NCI-H2107 treated with DMSO at 0.1 percent for 48 hours (cell line): ENCODE results near the gene GPR84.
"Not testable (repeated sequence)": the region's sequence is repeated elsewhere in the genome, so short reads cannot be mapped to it uniquely, and the experiment has no call there.

Experiments used
- DNase-seq: peaks from one replicate; lab custom pipeline; 2025; ENCODE audit not compliant: unreplicated experiment; lab: John Stamatoyannopoulos, UW

GPR84 gene

DNA sequence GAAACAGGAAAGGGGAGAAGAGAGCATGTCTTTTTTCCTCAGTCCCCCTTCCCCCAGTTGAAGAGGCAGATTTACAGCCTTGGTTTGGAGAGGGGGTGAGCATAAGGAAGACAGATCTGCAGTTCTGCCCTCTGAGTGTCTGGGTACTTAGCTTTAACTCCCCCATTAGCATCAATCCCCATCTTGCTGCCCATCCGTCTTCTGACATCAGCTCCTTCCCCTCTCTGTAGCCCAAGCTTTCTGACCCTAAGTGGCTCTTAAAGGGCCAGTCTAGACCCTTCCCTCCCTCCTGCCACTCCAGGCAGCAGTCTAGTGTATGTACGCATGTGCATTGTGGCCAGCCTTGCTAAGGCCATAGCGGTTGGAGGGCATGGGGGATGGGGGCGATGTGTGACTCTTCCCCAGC is 7.3 kb downstream of the GPR84 start:
- DNase-seq, result no peak

DNA sequence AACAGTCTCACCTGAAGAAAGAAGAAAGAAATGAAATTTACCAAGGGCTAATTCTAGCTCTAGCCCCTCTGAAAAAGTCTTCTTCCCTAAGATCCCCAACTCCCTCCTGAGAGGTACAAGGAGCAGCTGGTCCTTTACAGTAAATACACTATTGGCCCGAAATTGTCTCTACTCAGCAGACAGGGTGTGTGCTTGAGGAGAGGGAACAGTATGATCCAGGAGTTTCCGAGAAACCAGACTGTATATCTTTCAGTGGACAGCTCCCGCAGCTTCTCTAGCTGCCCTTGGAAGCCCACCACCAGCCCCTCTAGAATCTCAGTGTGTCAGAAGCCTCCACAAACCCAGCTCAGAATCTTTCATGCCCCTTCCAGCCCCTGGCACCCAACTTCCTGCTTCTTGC is 8.1 kb downstream of the GPR84 start:
- no peak for DNase-seq

DNA sequence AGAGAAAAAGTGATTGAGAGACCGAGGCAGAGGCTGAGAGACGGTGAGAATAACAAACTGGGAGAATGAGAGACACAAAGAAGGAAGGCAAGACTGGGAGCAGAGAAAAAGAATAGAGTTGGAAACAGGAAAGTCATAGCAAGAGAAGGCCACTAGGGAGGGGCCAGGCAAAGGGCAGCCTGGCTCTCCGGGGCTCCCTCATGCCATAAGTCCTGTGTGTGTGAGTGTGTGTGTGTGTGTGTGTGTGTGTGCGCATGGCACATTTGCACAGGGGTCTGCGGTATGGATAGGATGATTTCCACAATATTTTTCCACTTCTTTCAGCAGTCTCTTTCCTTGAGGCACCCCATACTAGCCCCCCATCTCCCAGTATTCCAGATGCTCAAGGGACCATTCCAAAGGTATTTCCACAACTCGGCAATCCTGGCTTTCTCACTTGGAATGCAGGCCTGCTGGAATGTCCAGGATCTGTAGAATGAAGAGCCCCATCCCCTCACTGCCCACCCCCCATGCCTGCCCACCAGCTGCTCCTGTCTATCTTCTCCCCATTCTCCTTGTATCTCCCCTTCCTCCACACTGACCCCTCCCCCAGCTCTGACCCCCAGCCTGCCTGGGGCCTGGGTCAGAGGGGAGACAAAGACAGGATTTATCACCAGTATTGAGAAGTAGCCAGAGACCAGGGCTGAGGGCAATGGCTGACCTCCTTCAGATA is 9.0 kb downstream of the GPR84 start:
- DNase-seq, result no peak

DNA sequence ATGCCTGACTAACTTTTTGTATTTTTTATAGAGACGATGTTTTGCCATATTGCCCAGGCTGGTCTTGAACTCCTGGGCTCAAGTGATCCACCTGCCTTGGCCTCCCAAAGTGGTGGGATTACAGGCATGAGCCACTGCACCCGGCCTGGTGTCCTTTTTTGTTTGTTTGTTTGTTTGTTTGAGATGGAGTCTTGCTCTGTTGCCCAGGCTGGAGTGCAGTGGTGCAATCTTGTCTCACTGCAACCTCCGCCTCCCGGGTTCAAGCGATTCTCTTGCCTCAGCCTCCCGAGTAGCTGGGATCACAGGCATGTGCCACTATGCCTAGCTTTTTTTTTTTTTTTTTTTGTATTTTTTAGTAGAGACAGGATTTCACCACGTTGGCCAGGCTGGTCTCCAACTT is 10.0 kb downstream of the GPR84 start:
- DNase-seq, result not testable (repeated sequence)

DNA sequence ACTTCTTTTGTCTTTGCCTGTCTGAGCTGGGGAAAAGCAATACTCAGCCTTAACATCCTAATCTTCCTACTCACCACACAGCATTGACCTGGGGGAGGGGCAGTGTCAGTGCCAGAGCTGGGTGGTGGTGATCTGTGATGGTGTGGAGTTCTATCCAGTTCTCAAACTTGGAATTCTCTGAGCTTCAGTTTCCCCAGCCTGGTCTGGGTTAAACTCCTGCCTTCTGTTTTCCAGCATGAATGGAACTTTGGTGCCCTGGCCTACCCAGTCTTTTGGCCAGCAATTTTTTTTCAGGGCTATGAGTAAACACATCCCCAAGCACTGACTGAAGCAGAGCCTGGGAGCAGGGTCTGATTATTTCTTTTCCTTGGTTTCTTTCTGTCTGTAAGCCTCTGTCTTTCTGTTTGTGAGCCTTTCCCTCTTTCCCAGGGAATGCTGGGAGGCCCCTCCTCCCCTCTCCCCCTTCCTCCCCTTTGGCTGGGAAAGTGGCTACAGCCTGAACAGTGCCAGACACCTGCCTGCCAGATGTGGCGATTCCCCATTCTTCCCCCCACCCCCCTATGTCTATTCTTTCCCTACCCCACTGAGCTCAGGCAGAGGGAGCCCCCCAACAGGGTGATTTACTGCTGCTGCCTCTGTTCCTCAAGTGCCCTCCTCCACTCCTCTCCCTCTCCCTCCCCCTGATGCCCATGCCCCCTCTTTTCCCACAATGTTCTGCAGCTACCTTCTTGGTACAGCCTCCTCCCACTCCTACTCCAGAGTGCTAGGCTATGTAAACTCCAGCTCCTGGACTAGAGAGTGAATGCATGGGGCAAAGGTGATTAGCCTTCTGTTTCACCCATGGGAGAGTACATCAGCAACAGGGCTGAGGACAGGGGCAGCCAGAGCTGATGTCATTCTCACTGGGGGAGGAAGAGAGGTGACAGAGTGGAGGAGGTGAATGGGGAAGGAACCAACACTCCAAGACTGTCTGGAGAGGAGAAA is 11.1 kb downstream of the GPR84 start:
- DNase-seq, result peak; percentile 91

DNA sequence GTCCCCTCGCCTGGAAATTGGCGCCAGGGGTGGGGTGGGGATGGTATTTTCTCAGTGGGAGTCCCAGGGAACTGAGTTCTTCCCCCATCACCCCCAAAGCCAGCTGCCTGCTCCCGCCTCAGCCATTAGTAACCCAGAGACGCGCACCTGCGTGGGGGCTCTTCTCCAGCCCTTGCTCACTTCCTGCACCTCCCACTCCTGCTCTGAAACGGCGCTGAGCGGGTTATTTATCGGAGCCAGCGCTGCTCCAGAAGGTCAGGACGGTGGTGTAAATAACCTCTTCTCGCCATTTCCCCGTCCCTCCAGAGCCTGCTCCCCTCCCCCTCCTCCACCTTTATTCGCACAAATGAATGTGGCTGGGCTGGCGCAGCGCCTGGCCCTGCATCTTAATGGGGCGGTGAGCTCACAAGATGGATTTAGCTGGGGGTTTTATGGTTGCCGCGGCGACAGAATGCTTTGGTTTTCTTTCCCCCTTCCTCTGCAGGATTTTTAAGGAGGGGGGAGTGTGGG is 12.2 kb downstream of the GPR84 start:
- DNase-seq, result peak; percentile 92

DNA sequence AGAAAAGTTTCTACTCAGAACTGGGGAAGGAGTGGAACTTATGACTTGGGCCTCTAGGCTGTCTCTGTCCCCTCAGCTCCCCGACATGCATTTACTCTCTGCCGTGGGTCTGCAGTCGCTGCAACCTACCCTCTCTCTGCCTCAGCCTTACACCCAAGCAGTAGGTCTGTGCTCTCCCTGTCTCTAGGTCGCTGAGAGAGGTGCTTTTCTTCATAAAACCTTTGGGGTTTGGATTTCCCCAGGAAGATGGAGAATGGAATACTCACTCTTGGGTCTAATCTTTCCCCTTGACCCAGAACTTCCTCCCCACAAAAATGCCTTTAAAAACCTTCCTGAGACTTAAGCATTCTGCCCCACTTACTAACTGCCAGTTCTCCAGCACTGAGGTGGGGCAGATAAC is 12.9 kb downstream of the GPR84 start:
- DNase-seq, result peak; percentile 41

DNA sequence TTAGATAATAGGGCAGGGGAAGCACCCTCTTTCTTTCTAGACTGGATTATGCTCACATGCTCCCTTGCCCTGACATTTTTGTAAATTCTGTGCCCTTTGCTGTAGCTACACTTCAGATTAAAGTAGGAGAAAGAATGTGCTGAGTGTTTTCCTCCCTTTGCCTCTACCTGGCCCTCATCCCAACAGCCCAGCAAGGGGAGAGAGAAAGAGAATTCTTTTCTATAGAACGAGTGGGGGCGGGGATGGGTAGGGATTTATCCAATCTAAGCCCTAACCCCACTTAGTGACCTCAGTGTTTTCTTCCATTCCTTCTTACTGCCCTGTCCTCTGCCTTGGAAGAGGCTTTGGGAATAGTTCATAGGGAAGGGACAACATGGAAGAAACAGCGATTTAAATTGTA is 13.5 kb downstream of the GPR84 start:
- no peak for DNase-seq

DNA sequence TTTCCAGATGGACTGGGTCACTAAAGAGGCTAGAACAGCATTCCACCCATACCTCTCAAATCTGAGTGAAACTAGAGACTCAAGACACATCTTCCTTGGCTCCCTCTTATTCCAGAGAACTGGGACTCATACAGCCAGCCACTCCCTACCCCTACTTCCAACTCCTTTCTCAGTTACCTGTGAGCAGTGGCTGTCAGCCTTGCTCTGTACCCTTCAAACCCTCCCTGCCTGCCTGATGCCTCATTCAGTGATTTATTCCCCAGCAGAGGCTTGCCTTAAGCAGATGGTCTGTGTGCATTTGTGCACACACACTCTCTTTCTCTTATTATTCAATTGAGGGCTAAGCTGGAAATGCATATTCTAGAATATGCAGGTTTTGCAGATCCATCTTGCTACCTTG is 14.6 kb downstream of the GPR84 start:
- DNase-seq, result no peak

DNA sequence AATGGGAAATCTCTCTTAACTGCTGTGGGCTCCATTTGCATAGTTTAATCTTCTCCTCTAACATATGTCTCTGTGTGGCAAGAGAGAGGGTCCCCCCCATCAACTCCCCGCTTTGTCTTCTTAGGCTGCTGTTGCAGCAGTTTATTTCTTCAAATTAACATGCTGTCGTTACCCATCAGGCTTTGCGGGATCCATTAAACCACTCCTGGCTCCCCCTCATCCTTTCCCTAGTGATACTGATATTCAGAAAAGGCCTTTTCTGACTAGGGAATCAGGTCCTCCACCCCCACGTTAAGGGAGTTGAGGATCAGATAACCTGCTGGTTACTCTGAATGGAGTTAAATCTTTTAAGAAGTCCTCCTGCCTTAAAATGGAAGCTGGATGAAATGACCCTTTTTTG is 15.2 kb downstream of the GPR84 start:
- DNase-seq, result no peak

DNA sequence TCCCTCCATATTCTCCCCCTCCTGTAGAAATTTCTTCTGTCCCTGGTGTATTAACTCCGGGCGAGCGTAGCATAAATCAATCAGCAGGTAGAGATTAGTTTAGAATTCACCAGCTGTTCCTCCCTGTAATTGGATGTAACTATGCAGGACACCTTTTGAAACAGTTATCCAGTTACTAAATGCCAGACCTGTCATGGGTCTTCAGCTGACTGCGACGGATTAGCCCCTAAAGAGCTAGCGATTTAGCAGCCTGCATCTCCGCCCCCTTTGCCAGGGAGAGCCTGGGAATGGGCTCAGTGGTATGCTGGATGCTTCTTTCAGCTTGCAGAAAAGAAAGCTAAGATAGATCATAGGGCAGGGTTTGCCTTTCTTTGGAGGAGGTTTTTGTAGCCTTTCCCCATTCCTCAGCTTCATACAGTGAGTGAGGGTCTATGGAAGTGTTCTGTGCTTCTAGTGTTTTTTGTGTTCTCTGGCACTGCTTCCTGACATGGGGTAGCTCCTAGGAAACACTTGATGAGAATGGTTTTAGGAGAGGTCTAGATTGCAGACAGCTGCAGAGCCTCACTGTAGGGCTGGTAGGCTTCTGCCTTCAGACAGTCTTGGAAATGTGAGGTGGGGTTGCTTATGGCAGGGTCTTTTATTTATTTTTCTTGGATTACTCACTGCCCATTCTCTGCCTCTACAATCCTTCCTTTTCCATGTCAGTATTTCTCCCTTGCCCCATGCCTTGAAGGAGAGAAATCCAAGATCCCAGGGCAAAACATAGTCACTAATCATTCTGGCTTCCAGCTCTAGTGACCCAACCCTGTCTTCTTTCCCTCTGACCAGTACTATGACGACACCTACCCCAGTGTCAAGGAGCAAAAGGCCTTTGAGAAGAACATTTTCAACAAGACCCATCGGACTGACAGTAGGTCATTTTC is 22.6 kb downstream of the GPR84 start:
- no peak for DNase-seq

DNA sequence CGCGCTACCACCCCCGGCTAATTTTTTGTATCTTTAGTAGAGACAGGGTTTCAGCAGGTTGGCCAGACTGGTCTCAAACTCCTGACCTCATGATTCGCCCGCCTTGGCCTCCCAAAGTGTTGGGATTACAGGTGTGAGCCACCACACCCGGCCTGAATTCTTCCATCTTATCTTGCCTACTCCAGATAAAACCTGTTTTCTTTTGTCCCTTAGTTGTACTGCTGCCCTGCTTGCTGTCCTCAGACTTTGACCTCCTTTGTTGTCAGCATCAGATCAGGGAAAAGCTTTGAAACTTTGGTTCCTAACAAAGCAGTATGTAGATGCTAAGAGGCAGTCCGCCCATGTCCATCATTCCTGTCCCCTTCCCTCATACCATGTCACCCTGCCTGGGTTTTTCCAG is 23.4 kb downstream of the GPR84 start:
- no peak for DNase-seq

DNA sequence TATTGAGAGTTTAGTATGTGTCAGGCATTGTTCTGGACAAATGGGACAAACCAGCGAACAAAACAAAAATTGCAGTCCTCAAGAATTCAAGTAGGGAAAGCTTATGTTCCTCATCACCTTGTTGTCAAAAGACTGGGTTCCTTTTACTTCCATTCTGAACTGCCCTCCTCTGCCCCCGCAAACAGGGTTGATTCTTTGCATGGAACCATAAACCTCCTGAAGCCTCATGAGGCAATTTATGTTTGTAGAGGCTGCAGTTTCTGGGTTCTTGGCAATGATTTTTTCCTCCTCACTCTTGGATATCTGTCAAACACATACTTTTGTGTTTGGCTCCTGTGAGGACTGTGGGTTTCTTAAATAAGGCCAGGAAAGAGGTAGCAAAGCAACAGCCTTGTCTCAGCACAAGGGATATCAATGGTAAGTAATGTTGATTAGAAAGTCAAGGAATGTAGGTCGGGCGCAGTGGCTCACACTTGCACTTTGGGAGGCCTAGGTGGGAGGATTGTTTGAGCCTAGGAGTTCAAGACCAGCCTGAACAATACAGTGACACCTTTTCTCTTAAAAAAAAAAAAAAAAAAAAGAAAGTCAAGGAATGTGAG is 25.5 kb downstream of the GPR84 start:
- DNase-seq, result no peak

DNA sequence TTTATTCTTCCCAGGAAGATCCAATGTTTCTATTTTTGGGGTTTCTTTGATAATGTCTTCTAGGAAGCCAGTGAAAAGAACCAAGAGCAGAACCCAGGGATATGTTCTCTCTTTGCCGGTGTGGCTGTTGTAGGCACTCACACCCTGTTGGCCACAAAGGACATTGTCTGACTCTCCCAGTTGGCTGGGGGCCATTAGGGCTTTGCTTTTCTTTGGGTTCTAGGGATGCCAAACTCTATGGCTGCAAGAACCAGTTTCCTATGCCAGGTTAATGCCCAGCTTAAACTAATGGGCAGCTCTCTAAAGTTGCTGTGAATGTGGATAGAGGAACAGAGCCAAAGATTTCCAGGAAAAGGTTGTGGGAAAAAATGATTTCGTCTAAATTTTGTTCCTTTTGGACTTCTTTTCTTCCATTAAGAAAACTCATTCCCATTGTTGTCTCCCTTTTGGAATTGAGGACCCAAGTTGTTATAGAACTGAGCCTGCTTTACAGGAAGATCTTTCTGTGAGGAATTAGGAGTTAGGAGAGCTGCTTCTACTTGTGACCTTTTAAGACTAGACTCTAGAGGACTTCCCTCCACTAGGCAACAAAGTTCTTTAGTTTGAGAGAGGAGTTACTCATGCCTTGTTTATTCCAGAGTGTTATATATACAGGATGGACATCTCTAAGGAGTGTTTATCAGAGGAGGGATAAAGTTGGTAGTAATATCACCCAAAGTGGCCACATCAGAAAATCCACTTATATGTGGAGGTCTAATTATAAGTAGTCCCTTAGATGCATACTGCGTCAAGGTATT is 26.2 kb downstream of the GPR84 start:
- no peak for DNase-seq

DNA sequence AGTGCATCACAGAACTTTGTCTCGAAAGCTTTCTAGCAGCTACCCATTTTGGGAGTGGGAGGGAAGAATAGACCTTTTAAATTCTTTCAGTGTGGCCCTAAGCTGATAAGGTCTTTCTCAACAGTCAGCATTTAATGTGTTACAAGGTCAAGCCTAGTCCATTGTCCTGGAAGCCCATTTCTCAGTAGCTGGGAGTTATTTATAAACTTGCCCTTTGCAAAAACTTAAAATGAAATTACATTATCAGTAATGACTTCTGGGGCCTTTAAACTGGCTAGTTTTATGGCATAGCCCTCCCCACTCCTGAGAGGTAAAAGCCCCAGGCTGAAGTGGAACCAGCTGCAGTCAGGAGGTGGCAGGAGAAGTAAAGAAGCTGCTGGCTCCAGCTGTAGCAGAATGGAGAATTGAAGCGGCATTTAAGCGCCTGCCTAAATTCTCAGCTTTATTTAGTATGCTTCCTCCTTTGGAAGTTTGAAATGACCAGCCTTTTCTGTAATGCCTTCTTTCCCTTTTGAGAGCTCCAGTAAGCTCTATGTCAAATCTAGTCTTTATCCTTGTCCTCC is 26.9 kb downstream of the GPR84 start:
- peak; percentile 83 for DNase-seq

DNA sequence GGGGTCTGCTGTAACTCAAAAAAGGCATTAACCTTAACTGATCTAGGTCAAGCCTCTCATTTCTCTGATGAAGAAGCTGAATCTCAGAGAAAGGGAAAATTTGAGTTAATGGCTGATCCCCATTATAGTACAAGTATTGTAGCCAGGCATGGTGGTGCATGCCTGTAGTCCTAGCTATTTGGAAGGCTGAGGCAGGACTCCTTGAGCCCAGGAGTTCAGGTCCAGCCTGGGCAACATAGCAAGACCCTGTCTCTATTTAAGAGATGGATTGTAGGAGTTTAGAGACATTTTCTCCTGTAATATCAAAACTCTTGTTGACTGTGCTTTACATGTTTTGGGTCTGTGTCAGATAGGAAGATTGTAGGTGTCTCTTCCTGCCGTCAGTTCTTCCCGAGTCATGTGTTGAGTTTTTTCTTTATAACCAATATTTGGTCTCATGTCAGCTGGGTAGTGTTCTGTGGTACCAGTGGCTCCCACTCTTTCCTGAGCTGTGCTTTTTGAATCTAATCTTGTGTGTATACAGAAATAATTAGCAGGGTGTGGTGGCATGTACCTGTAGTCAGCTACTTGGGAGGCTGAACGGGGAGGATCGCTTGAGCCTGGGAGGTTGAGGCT is 30.8 kb downstream of the GPR84 start:
- DNase-seq, result no peak

DNA sequence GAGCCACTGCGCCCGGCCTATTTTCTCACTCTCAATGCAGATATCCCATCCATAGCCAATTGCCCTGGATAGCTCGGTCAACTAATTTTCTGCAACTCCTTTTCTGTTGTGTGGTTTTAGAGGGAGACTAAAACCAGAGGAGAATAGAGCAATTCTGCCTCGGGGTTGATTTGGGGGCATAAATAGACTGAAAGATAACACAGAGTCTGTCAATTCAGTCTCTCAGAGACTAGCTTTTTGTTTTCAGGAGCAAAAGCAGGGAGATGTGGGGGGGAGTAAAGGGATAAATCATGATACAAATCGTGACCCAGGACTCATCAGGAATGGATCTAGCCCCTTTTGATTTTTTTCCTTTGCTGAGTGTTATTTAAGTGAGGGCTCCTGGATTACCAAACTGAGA is 32.8 kb downstream of the GPR84 start:
- no peak for DNase-seq

DNA sequence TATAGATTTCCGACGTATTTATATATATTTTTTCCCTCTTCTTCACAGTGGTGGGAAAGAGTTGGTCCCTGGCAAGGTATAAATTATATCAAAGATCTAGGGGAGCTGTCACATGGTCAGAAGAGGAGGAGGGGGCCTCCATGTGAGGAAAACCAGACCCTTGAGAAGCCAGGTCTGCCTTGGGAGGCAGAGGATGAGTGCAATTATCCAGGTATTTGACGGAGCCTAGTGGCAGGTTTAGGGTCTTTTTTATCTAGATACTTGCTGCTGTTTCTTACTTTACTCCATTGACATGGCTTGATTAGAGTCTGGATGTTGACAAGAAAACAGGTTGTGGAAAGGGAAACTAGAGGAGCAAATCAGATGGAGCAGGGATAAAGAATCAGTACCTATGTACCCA is 33.8 kb downstream of the GPR84 start:
- DNase-seq, result no peak

DNA sequence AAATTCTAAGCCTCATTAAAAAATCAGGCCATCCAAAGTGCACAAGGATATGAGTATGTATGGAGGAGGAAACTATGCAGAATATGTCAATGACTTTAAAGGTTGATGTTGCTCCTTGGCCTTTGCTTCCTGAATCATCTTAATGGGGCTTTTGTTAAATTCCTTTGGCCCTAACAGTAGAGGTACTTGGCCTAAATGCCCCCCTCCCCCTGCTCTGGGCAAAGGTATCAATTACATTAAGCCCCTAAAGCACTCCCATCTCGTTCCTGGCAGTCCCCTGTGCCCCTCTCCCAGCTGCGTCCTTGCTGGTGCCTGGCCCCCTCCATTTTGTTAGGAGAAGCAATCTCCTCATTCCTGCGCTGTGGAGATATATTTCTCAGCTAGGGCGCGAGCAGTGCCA is 34.5 kb downstream of the GPR84 start:
- no peak for DNase-seq
